GM19043 (cell line): ENCODE data around the gene CUEDC1.
A peak's percentile ranks its signal among the peaks of the same experiment; 100 is the strongest.
"Not testable (repeated sequence)": the region's sequence is repeated elsewhere in the genome, so short reads cannot be mapped to it uniquely, and the experiment has no call there.

Experiments used
- ATAC-seq: cut with Tn5 transposase; IDR thresholded peaks from one replicate; pipeline ENCODE4 v1.9.1; 2021; ENCODE audit warnings: low read depth; ENCODE audit not compliant: unreplicated experiment

Gene CUEDC1

GRCh38 chr17:57940653-57941329 is 14.4 kb downstream of the CUEDC1 start:
- ATAC-seq = no peak

GRCh38 chr17:57940231-57940630 is 15.0 kb downstream of the CUEDC1 start:
- ATAC-seq = no peak

- peak; percentile 81 for ATAC-seq
Measured at GRCh38 chr17:57939797-57940196, 15.4 kb downstream of the CUEDC1 start.

- ATAC-seq = no peak
Measured at GRCh38 chr17:57938061-57938502, 17.1 kb downstream of the CUEDC1 start.

GRCh38 chr17:57937492-57937891 is 17.7 kb downstream of the CUEDC1 start:
- ATAC-seq = no peak

- ATAC-seq = no peak
Measured at GRCh38 chr17:57935833-57936807, 19.1 kb downstream of the CUEDC1 start.

- ATAC-seq = no peak
Measured at GRCh38 chr17:57931488-57932137, 23.6 kb downstream of the CUEDC1 start.

- ATAC-seq = no peak
Measured at GRCh38 chr17:57930239-57930638, 25.0 kb downstream of the CUEDC1 start.

- no peak for ATAC-seq
Measured at GRCh38 chr17:57929386-57929785, 25.8 kb downstream of the CUEDC1 start.

- no peak for ATAC-seq
Measured at GRCh38 chr17:57928928-57929327, 26.3 kb downstream of the CUEDC1 start.

GRCh38 chr17:57927048-57927723 is 28.0 kb downstream of the CUEDC1 start:
- no peak for ATAC-seq

GRCh38 chr17:57926723-57927047 is 28.5 kb downstream of the CUEDC1 start:
- ATAC-seq = no peak

- no peak for ATAC-seq
Measured at GRCh38 chr17:57925361-57925990, 29.7 kb downstream of the CUEDC1 start.

GRCh38 chr17:57924677-57925076 is 30.5 kb downstream of the CUEDC1 start:
- no peak for ATAC-seq

- no peak for ATAC-seq
Measured at GRCh38 chr17:57923182-57923872, 31.9 kb downstream of the CUEDC1 start.

GRCh38 chr17:57922745-57923144 is 32.5 kb downstream of the CUEDC1 start:
- not testable (repeated sequence) for ATAC-seq

- ATAC-seq = no peak
Measured at GRCh38 chr17:57920916-57921703, 34.1 kb downstream of the CUEDC1 start.

GRCh38 chr17:57919918-57920317 is 35.3 kb downstream of the CUEDC1 start:
- ATAC-seq = no peak
